ENCODE results near the gene STIM2. TPM values are rescaled to one million over a fixed set of nuclear protein-coding genes. Genes with fewer than 3 reads are reported as not detected.

STIM2 gene
- polyA plus RNA-seq, 3 donors: 8.6 to 16.5 (median 8.8) TPM

DNA sequence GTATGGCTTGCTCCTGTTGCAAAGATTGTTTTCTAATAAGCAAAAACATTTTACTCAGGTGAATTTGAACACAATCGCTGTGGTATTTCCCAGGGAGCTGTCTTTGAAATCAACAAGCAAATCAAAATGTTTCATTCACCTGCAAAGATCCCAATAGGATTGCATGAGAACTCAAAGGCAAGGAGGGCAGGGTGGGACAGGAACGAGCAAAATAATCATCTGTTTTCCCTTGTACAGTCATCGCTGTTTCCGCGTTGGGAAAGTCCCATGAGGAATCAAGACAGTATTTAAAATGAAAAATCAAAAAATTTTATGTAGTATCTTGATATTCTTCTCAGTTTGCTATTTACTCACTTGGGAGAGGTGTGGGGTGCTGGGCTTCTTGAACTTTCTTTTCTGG is 198.8 kb downstream of the STIM2 start:
- H3K27ac Mint-ChIP-seq: no peak overlapping the region
- H3K9me3 ChIP-seq (replicated peaks in 1 of 2; ENCODE audit: control insufficient read depth in 1 of 2, insufficient read depth in 1 of 2, low read length in 2 of 2): no peaks in the 10 kb centered on the region
- H3K4me2 ChIP-seq (replicated peaks; ENCODE audit: extremely low read depth, low read length, poor library complexity, severe bottlenecking): no peak overlapping the region
- H3K27ac ChIP-seq (ENCODE audit: low read depth in 1 of 2, low read length in 2 of 2): no peak overlapping the region
- TF ChIP-seq, protein P1, sequence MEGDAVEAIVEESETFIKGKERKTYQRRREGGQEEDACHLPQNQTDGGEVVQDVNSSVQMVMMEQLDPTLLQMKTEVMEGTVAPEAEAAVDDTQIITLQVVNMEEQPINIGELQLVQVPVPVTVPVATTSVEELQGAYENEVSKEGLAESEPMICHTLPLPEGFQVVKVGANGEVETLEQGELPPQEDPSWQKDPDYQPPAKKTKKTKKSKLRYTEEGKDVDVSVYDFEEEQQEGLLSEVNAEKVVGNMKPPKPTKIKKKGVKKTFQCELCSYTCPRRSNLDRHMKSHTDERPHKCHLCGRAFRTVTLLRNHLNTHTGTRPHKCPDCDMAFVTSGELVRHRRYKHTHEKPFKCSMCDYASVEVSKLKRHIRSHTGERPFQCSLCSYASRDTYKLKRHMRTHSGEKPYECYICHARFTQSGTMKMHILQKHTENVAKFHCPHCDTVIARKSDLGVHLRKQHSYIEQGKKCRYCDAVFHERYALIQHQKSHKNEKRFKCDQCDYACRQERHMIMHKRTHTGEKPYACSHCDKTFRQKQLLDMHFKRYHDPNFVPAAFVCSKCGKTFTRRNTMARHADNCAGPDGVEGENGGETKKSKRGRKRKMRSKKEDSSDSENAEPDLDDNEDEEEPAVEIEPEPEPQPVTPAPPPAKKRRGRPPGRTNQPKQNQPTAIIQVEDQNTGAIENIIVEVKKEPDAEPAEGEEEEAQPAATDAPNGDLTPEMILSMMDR (IDR thresholded peaks at IDR 0.05): no peak
- no peak overlapping the region for H3K4me3 Mint-ChIP-seq
- no peak overlapping the region for H3K9ac ChIP-seq (ENCODE audit: insufficient read depth, low read length, poor library complexity, severe bottlenecking)
- DNase-seq: no peak
- no peaks in the 10 kb centered on the region for H3K27me3 ChIP-seq (ENCODE audit: control insufficient read depth in 2 of 2, insufficient read depth in 2 of 2, low read length in 2 of 2)
- H3K4me1 ChIP-seq (ENCODE audit: control insufficient read depth in 1 of 2, insufficient read depth in 2 of 2, low read length in 2 of 2): no peaks in the 10 kb centered on the region
- H3K36me3 ChIP-seq (replicated peaks in 1 of 2; ENCODE audit: control insufficient read depth in 1 of 2, insufficient read depth in 2 of 2, low read length in 2 of 2): no peaks in the 10 kb centered on the region
- peaks cover 2% of the 10 kb centered on the region for H3K4me1 Mint-ChIP-seq
- no peaks in the 10 kb centered on the region for H4K20me1 ChIP-seq (ENCODE audit: insufficient read depth, low read length)
- H3K27me3 Mint-ChIP-seq (ENCODE audit: low read depth in 3 of 3): peaks cover 14 to 18% (median 14%) of the 10 kb centered on the region in 3 donors
- intact Hi-C loops (cut with micrococcal nuclease): loop anchor here in 1 of 2 donors (10.0 kb wide), 1 partner anchor 245 kb away; no protein-coding TSS in a partner anchor
- no peaks in the 10 kb centered on the region for H3K79me2 ChIP-seq (ENCODE audit: insufficient read depth, low read length)
- no peaks in the 10 kb centered on the region for H3K9me3 Mint-ChIP-seq
- no peak overlapping the region for H3K4me3 ChIP-seq (replicated peaks in 1 of 3; ENCODE audit: low read depth in 2 of 3, low read length in 3 of 3)
- no peaks in the 10 kb centered on the region for H3K36me3 Mint-ChIP-seq
- WGBS (ENCODE audit: insufficient coverage): 82% methylated on average over 2 of the region's 5 CpGs
- no peak overlapping the region for H2AFZ ChIP-seq (ENCODE audit: insufficient read depth, low read depth, low read length, poor library complexity, severe bottlenecking)

DNA sequence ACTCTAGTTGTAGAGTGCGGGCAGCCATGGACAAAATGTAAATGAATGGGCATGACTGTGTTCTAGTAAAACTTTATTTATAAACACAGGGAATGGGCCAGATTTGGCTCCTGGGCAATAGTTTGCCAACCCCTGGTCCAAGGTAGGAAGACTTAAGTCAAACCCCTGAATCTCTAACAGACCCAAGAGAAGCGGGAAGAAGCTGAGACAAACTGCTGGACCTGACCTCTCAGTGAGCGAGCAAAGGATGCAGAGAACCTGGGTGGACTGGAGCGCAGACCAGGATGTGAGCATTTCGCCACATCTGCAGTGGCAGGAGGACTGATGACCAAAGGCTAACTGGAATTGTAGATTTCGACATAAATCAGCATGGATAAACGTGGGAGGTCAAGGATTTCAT is 201.6 kb downstream of the STIM2 start:
- Mint-ChIP-seq H3K4me3 (peak overlapping the region in 1 of 2 donors; percentile 16), H3K9me3 (no peaks in the 10 kb centered on the region), H3K36me3 (no peaks in the 10 kb centered on the region), H3K4me1 (peaks cover 23% of the 10 kb centered on the region), H3K27ac (no peak overlapping the region), H3K27me3 (ENCODE audit: low read depth in 3 of 3) (peaks cover 10 to 16% (median 12%) of the 10 kb centered on the region in 3 donors)
- Histone ChIP-seq H3K9me3 (replicated peaks in 1 of 2; ENCODE audit: control insufficient read depth in 1 of 2, insufficient read depth in 1 of 2, low read length in 2 of 2) (no peaks in the 10 kb centered on the region), H3K27me3 (ENCODE audit: control insufficient read depth in 2 of 2, insufficient read depth in 2 of 2, low read length in 2 of 2) (no peaks in the 10 kb centered on the region), H2AFZ (ENCODE audit: insufficient read depth, low read depth, low read length, poor library complexity, severe bottlenecking) (no peak overlapping the region), H4K20me1 (ENCODE audit: insufficient read depth, low read length) (no peaks in the 10 kb centered on the region), H3K27ac (ENCODE audit: low read depth in 1 of 2, low read length in 2 of 2) (no peak overlapping the region), H3K4me1 (ENCODE audit: control insufficient read depth in 1 of 2, insufficient read depth in 2 of 2, low read length in 2 of 2) (peaks cover 20% of the 10 kb centered on the region in 2 donors), H3K4me2 (replicated peaks; ENCODE audit: extremely low read depth, low read length, poor library complexity, severe bottlenecking) (no peak overlapping the region), H3K9ac (ENCODE audit: insufficient read depth, low read length, poor library complexity, severe bottlenecking) (no peak overlapping the region), H3K36me3 (replicated peaks in 1 of 2; ENCODE audit: control insufficient read depth in 1 of 2, insufficient read depth in 2 of 2, low read length in 2 of 2) (no peaks in the 10 kb centered on the region), H3K4me3 (replicated peaks in 1 of 3; ENCODE audit: low read depth in 2 of 3, low read length in 3 of 3) (no peak overlapping the region), H3K79me2 (ENCODE audit: insufficient read depth, low read length) (no peaks in the 10 kb centered on the region)
- no peak for DNase-seq
- 88% methylated on average over 3 of the region's 7 CpGs for WGBS (ENCODE audit: insufficient coverage)
- TF ChIP-seq, protein P1 (IDR thresholded peaks at IDR 0.05): no peak
- intact Hi-C loops (cut with micrococcal nuclease): no loop called here
